Measurements from ENCODE around the gene IER3IP1.

DNA sequence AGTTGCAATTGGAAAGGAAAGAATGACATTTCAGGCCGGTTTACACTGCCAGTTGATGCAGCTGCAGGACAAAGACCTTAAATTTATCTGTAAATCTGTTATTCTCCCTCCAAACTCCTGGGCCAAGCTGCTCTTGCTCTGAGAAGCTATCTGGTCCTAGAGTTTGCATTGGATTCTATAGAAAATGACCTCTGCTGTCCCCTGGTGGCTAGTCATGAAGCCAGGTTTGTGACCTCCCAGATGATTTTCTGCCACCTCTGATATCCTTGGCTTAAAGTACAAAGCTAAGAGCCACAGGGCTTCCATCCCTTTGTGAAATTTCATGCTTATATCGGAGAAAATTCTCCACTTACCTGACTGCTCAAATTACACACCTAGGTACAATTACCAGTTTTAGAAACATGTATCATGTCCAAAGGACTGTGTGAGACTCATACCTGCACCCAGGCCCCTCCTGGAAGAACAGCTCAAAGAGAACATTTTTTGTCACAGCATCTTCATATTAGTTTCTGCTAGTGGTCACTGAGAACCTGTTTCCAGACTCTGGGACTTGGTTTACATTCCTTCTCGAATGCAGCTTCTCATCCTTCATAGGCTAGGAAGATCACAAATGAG lies 28.9 kb upstream of the IER3IP1 start:
- TF ChIP-seq EZH2 (IDR thresholded peaks at IDR 0.05; ENCODE audit: low read length), result no peak
- TF ChIP-seq CTCF (optimal IDR thresholded peaks at IDR 0.05 in 1 of 3, IDR thresholded peaks at IDR 0.05 in 1 of 3, conservative IDR thresholded peaks at IDR 0.05 in 1 of 3; ENCODE audit: extremely low read depth in 1 of 3, insufficient read depth in 2 of 3, low read length in 3 of 3), result peak; percentile 61 to 88 (median 66)
